ENCODE data around the gene KLC1. TPM values are rescaled to one million over a fixed set of nuclear protein-coding genes. Genes with fewer than 3 reads are reported as not detected.

The KLC1 gene
- polyA plus RNA-seq, 2 of the 4 experiments (the other 2 are of a cell fraction): 81.8 to 150 TPM

- DNase-seq (ENCODE audit: low read depth in 1 of 2, low spot score in 1 of 2) (no peak), ATAC-seq (no peak), FAIRE-seq (no peak)
- Histone ChIP-seq H3K9me3 (no peaks in the 10 kb centered on the region), H3K4me1 (0 out of 3 replicates have a peak, but pooled peaks cover 6% of the 10 kb centered on the region), H3K4me2 (no peak overlapping the region), H3K4me3 (no peak overlapping the region), H3K27ac (no peak overlapping the region)
- ChIA-PET POLR2A (no interaction called here), CTCF (interaction anchor here (0.6 kb wide), 1 partner anchor 29 kb away, joined by 3 read pairs; no protein-coding TSS in a partner anchor)
- 92% methylated on average over 5 of the region's 5 CpGs for WGBS (ENCODE audit: missing lambda C conversion rate)
- no peak for TF ChIP-seq NFE2L2 (conservative IDR thresholded peaks at IDR 0.05; ENCODE audit: low read length)
- no peak for TF ChIP-seq PBX3 (IDR thresholded peaks at IDR 0.05)
- no peak for TF ChIP-seq HES2 (IDR thresholded peaks at IDR 0.05)
- TF ChIP-seq HMGXB4 (CRISPR knock-in tag; IDR thresholded peaks at IDR 0.05; ENCODE audit: borderline replicate concordance): no peak
- no peak for TF ChIP-seq CBX8 (IDR thresholded peaks at IDR 0.05)
- no peak for TF ChIP-seq ESRRA (IDR thresholded peaks at IDR 0.05; ENCODE audit: borderline replicate concordance, low read length)
- no peak for TF ChIP-seq NR3C1 (IDR thresholded peaks at IDR 0.05)
- no peak for TF ChIP-seq CBX2 (IDR thresholded peaks at IDR 0.05; ENCODE audit: borderline replicate concordance, low read depth)
These were observed 28.5 kb upstream of the KLC1 start for GRCh38 chr14:103600503-103600902.

GRCh38 chr14:103604620-103605019 is 24.4 kb upstream of the KLC1 start:
- FAIRE-seq: no peak
- POLR2A ChIA-PET: no interaction called here
- CTCF ChIA-PET: interaction anchor here (0.7 to 1.7 kb wide), 4 partner anchors 12 to 59 kb away, joined by 3 to 7 read pairs (median 4); partner anchors contain the start of gene KLC1

More at GRCh38 chr14:103604620-103605019, 24.4 kb upstream of the KLC1 start:
- WGBS (ENCODE audit: missing lambda C conversion rate): 86% methylated on average over 5 of the region's 5 CpGs
- DNase-seq (ENCODE audit: low read depth in 1 of 2, low spot score in 1 of 2) (no peak), ATAC-seq (no peak)
- Histone ChIP-seq H3K4me3 (no peak overlapping the region), H3K27ac (no peak overlapping the region), H3K9me3 (0 out of 3 replicates have a peak, but pooled peaks cover under 1% of the 10 kb centered on the region), H3K4me1 (no peaks in the 10 kb centered on the region), H3K4me2 (no peak overlapping the region)
- TF ChIP-seq KDM5A (IDR thresholded peaks at IDR 0.05): no peak
- TF ChIP-seq REST (IDR thresholded peaks at IDR 0.05): no peak
- TF ChIP-seq CTCF (IDR thresholded peaks at IDR 0.05): no peak
- TF ChIP-seq POLR2A (IDR thresholded peaks at IDR 0.05; ENCODE audit: low read length): no peak
- no peak for TF ChIP-seq CHD2 (IDR thresholded peaks at IDR 0.05; ENCODE audit: low read length, partially characterized antibody)

All from A549 (cell line).